Measurements from ENCODE around the gene CELSR1. TPM values are rescaled to one million over a fixed set of nuclear protein-coding genes. Genes with fewer than 3 reads are reported as not detected.

CELSR1 gene
- total RNA-seq, 1 experiment from 2014 or later: 30.7 TPM

GRCh38 chr22:46378426-46379065, 158.9 kb downstream of the CELSR1 start:
- intact Hi-C loops (cut with micrococcal nuclease; ENCODE audit: unreplicated experiment) (no loop called here), in situ Hi-C loops (cut with HindIII; ENCODE audit: low pct_unique_long_range_greater_than_20kb, low sequenced_read_pairs) (no loop called here)
- H3K27me3 ChIP-seq (ENCODE audit: control insufficient read depth, insufficient read depth, low read length): no peaks in the 10 kb centered on the region
- H3K36me3 ChIP-seq (ENCODE audit: control insufficient read depth, insufficient read depth, low read length): no peaks in the 10 kb centered on the region
- H3K9me3 ChIP-seq (ENCODE audit: control insufficient read depth, insufficient read depth, low read depth, low read length): no peaks in the 10 kb centered on the region
- H3K4me1 ChIP-seq (ENCODE audit: control insufficient read depth, insufficient read depth, low read length): no peaks in the 10 kb centered on the region
- H3K4me3 ChIP-seq (ENCODE audit: low read depth in 2 of 2, low read length in 2 of 2): no peak overlapping the region
- DNase-seq (ENCODE audit: low read depth, low spot score): no peak
- TF ChIP-seq SIN3A (IDR thresholded peaks at IDR 0.05; ENCODE audit: borderline replicate concordance, insufficient read depth, low read depth, low read length): no peak
- TF ChIP-seq, protein P1, sequence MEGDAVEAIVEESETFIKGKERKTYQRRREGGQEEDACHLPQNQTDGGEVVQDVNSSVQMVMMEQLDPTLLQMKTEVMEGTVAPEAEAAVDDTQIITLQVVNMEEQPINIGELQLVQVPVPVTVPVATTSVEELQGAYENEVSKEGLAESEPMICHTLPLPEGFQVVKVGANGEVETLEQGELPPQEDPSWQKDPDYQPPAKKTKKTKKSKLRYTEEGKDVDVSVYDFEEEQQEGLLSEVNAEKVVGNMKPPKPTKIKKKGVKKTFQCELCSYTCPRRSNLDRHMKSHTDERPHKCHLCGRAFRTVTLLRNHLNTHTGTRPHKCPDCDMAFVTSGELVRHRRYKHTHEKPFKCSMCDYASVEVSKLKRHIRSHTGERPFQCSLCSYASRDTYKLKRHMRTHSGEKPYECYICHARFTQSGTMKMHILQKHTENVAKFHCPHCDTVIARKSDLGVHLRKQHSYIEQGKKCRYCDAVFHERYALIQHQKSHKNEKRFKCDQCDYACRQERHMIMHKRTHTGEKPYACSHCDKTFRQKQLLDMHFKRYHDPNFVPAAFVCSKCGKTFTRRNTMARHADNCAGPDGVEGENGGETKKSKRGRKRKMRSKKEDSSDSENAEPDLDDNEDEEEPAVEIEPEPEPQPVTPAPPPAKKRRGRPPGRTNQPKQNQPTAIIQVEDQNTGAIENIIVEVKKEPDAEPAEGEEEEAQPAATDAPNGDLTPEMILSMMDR (IDR thresholded peaks at IDR 0.05): no peak
- TF ChIP-seq POLR2AphosphoS5 (IDR thresholded peaks at IDR 0.05; ENCODE audit: low read depth, low read length): no peak
- no peak for TF ChIP-seq TCF7L2 (IDR thresholded peaks at IDR 0.05; ENCODE audit: low read depth, low read length)
- TF ChIP-seq, protein P2, sequence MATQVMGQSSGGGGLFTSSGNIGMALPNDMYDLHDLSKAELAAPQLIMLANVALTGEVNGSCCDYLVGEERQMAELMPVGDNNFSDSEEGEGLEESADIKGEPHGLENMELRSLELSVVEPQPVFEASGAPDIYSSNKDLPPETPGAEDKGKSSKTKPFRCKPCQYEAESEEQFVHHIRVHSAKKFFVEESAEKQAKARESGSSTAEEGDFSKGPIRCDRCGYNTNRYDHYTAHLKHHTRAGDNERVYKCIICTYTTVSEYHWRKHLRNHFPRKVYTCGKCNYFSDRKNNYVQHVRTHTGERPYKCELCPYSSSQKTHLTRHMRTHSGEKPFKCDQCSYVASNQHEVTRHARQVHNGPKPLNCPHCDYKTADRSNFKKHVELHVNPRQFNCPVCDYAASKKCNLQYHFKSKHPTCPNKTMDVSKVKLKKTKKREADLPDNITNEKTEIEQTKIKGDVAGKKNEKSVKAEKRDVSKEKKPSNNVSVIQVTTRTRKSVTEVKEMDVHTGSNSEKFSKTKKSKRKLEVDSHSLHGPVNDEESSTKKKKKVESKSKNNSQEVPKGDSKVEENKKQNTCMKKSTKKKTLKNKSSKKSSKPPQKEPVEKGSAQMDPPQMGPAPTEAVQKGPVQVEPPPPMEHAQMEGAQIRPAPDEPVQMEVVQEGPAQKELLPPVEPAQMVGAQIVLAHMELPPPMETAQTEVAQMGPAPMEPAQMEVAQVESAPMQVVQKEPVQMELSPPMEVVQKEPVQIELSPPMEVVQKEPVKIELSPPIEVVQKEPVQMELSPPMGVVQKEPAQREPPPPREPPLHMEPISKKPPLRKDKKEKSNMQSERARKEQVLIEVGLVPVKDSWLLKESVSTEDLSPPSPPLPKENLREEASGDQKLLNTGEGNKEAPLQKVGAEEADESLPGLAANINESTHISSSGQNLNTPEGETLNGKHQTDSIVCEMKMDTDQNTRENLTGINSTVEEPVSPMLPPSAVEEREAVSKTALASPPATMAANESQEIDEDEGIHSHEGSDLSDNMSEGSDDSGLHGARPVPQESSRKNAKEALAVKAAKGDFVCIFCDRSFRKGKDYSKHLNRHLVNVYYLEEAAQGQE (IDR thresholded peaks at IDR 0.05; ENCODE audit: insufficient read depth in 1 of 2, low read depth in 2 of 2, low read length in 1 of 2): no peak
- ChIA-PET POLR2A (no interaction called here), CTCF (interaction anchor here (1.0 kb wide), 1 partner anchor 11 kb away, joined by 3 read pairs; no protein-coding TSS in a partner anchor)
- BruUV-seq (replicated peaks): no TSS peak
- H3K27ac ChIP-seq (ENCODE audit: low read length): no peak overlapping the region
- ATAC-seq: no peak

DNA sequence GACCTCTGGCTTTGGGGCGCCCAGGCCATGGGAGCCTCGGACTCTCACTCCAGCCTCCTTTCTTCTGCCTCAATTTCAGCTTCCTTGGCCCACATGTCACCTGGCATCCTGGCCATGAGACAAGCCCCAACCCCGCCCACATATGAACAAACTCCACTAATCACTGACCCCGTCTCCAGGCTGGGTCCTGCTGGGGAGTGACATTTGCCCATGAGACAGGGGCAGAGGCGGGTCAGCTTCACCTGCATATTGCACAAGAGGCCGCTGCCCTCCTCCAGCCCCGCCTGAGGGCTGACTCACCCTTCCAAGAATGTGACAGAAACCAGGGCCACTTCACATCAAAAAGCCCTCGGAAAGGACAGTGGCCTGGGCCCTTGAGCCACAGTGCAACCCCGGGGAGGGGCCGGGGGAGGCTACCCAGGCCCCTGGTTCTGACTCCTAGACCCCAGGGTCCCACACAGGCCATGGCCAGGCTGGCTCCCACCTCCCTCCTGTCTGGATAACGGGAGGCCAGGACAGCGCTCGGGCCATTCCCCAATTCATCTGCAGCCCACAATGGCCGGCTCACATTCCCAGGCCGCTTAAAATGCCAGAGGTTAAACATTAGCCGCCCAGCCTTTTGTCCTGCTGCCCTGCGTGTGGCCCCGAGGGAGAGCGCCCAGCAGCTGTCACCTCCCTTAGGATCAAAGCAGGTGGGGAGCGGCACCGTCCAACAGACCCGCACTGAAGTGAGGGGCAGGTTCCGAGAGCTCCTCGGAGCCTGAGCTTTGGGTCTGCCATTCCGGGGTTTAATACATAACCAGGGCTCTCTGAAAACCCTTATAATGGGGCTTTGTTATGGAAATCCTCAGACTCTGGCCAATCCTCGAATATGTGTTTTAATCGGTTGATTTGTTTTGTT, 159.6 kb downstream of the CELSR1 start:
- TF ChIP-seq SIN3A (IDR thresholded peaks at IDR 0.05; ENCODE audit: borderline replicate concordance, insufficient read depth, low read depth, low read length): no peak
- TF ChIP-seq, protein P2 (IDR thresholded peaks at IDR 0.05; ENCODE audit: insufficient read depth in 1 of 2, low read depth in 2 of 2, low read length in 1 of 2): no peak
- TF ChIP-seq, protein P1 (IDR thresholded peaks at IDR 0.05): no peak
- no peak for TF ChIP-seq TCF7L2 (IDR thresholded peaks at IDR 0.05; ENCODE audit: low read depth, low read length)
- no peak for TF ChIP-seq POLR2AphosphoS5 (IDR thresholded peaks at IDR 0.05; ENCODE audit: low read depth, low read length)
- POLR2A ChIA-PET: no interaction called here
- H3K27me3 ChIP-seq (ENCODE audit: control insufficient read depth, insufficient read depth, low read length): no peaks in the 10 kb centered on the region
- H3K9me3 ChIP-seq (ENCODE audit: control insufficient read depth, insufficient read depth, low read depth, low read length): no peaks in the 10 kb centered on the region
- intact Hi-C loops (cut with micrococcal nuclease; ENCODE audit: unreplicated experiment): no loop called here
- CTCF ChIA-PET: interaction anchor here (0.8 to 1.0 kb wide), 2 partner anchors 10 kb away, joined by 3 read pairs; no protein-coding TSS in a partner anchor
- in situ Hi-C loops (cut with HindIII; ENCODE audit: low pct_unique_long_range_greater_than_20kb, low sequenced_read_pairs): no loop called here
- no TSS peak for BruUV-seq (replicated peaks)
- peak; percentile 42; the same call in 1 of the 2 replicates for ATAC-seq
- no peak for DNase-seq (ENCODE audit: low read depth, low spot score)
- H3K4me1 ChIP-seq (ENCODE audit: control insufficient read depth, insufficient read depth, low read length): no peaks in the 10 kb centered on the region
- no peak overlapping the region for H3K27ac ChIP-seq (ENCODE audit: low read length)
- H3K4me3 ChIP-seq (ENCODE audit: low read depth in 2 of 2, low read length in 2 of 2): no peak overlapping the region
- no peaks in the 10 kb centered on the region for H3K36me3 ChIP-seq (ENCODE audit: control insufficient read depth, insufficient read depth, low read length)
